GM23338 (cell line): ENCODE data around the gene HMCN2. TPM values are rescaled to one million over a fixed set of nuclear protein-coding genes. Genes with fewer than 3 reads are reported as not detected.
A peak's percentile ranks its signal among the peaks of the same experiment; 100 is the strongest.

Source experiments
- ATAC-seq: fragments of 200-7000 bp; cut with Tn5 transposase; 3 replicates; pipeline ENCODE4 v1.9.1; 2020
- DNase-seq: peaks from one replicate; pipeline ENCODE4 v3.0.0-alpha.2; 2015; ENCODE audit warnings: low spot score
- H2AFZ ChIP-seq: fragments of 200-600 bp; sonication (generic); 2 replicates; pipeline ENCODE4 v1.8.0; 2016; ENCODE audit warnings: antibody characterized with exemption, mild to moderate bottlenecking, moderate library complexity
- H3F3A ChIP-seq: fragments of 200-600 bp; sonication (generic); replicated peaks from 2 replicates; pipeline ENCODE4 v1.8.0; 2017; ENCODE audit warnings: antibody characterized with exemption, mixed run types, low read depth
- H3K27ac ChIP-seq: fragments of 200-600 bp; sonication (generic); 2 replicates; pipeline ENCODE4 v1.6.1; 2016; ENCODE audit warnings: low read depth
- H3K27me3 ChIP-seq: fragments of 200-600 bp; sonication (generic); 2 replicates; pipeline ENCODE4 v1.8.0; 2016; ENCODE audit warnings: mild to moderate bottlenecking, mixed run types, moderate library complexity; ENCODE audit not compliant: insufficient read depth
- H3K36me3 ChIP-seq: fragments of 200-600 bp; sonication (generic); 2 replicates; pipeline ENCODE4 v1.8.0; 2016; ENCODE audit warnings: mild to moderate bottlenecking; ENCODE audit not compliant: insufficient read depth
- H3K4me1 ChIP-seq: fragments of 200-600 bp; sonication (generic); 2 replicates; pipeline ENCODE4 v1.8.0; 2016; ENCODE audit warnings: mild to moderate bottlenecking, moderate library complexity; ENCODE audit not compliant: insufficient read depth
- H3K4me2 ChIP-seq: fragments of 200-600 bp; sonication (generic); 2 replicates; pipeline ENCODE4 v1.7.1; 2017; ENCODE audit warnings: mixed run types
- H3K4me3 ChIP-seq: fragments of 200-600 bp; sonication (generic); 2 replicates; pipeline ENCODE4 v1.6.1; 2016; ENCODE audit warnings: mixed run types
- H3K79me2 ChIP-seq: fragments of 200-600 bp; sonication (generic); replicated peaks from 2 replicates; pipeline ENCODE4 v1.8.0; 2017; ENCODE audit warnings: mild to moderate bottlenecking; ENCODE audit not compliant: insufficient read depth
- H3K9me2 ChIP-seq: fragments of 200-600 bp; sonication (generic); 2 replicates; pipeline ENCODE4 v1.8.0; 2017; ENCODE audit not compliant: insufficient read depth
- H4K20me1 ChIP-seq: fragments of 200-600 bp; sonication (generic); replicated peaks from 2 replicates; pipeline ENCODE4 v1.8.0; 2017; ENCODE audit warnings: mild to moderate bottlenecking; ENCODE audit not compliant: insufficient read depth
- H3K27ac Mint-ChIP-seq: 2 replicates; pipeline ENCODE4 v1.8.0; 2020; ENCODE audit warnings: inconsistent platforms, mild to moderate bottlenecking, moderate library complexity, mixed read lengths
- H3K27me3 Mint-ChIP-seq: 3 replicates; pipeline ENCODE4 v1.8.0; 2022; ENCODE audit warnings: low read depth, mild to moderate bottlenecking, moderate library complexity, mixed read lengths, inconsistent platforms; ENCODE audit not compliant: insufficient read depth, poor library complexity
- H3K36me3 Mint-ChIP-seq: 3 replicates; pipeline ENCODE4 v1.8.0; 2021; ENCODE audit warnings: low read depth, mild to moderate bottlenecking, inconsistent platforms, moderate library complexity, mixed read lengths
- H3K4me1 Mint-ChIP-seq: 3 replicates; pipeline ENCODE4 v1.8.0; 2020; ENCODE audit warnings: mild to moderate bottlenecking, inconsistent platforms, mixed read lengths
- H3K4me3 Mint-ChIP-seq: 3 replicates; pipeline ENCODE4 v1.8.0; 2021; ENCODE audit warnings: moderate library complexity, mild to moderate bottlenecking, inconsistent platforms, mixed read lengths
- H3K9me3 Mint-ChIP-seq: 3 replicates; pipeline ENCODE4 v1.8.0; 2020; ENCODE audit warnings: moderate library complexity, mild to moderate bottlenecking, inconsistent platforms, mixed read lengths
- CREB1 ChIP-seq: fragments of 250-450 bp; sonication (Bioruptor Pico); IDR thresholded peaks from 2 replicates; pipeline ENCODE4 v1.5.0; 2020; ENCODE audit warnings: low read depth, mild to moderate bottlenecking, moderate library complexity
- CTCF ChIP-seq, 2 experiments: fragments of 200-600 bp in 1 of 2; sonication (generic) in 1 of 2; conservative IDR thresholded peaks; 2 replicates each; pipeline versions ENCODE4 v1.5.1 to v1.6.1; 2016 to 2017; ENCODE audit warnings: antibody characterized with exemption in 2 of 2, low read depth in 2 of 2, mild to moderate bottlenecking in 2 of 2, moderate library complexity in 1 of 2
- ETS1 ChIP-seq: IDR thresholded peaks from 2 replicates; pipeline ENCODE4 v1.6.1; 2016; ENCODE audit warnings: antibody characterized with exemption
- EZH2 ChIP-seq: fragments of 200-600 bp; sonication (generic); IDR thresholded peaks from one replicate; pipeline ENCODE4 v1.8.0; 2017; ENCODE audit warnings: antibody characterized with exemption, mild to moderate bottlenecking, low read depth; ENCODE audit not compliant: unreplicated experiment
- EZH2phosphoT487 ChIP-seq: fragments of 200-600 bp; sonication (generic); IDR thresholded peaks from one replicate; pipeline ENCODE4 v1.8.1; 2018; ENCODE audit warnings: antibody characterized with exemption; ENCODE audit not compliant: unreplicated experiment
- JUNB ChIP-seq: IDR thresholded peaks from one replicate; pipeline ENCODE4 v1.6.1; 2016; ENCODE audit warnings: antibody characterized with exemption; ENCODE audit not compliant: unreplicated experiment
- NANOG ChIP-seq: IDR thresholded peaks from 2 replicates; pipeline ENCODE4 v1.6.1; 2016; ENCODE audit warnings: antibody characterized with exemption, borderline replicate concordance
- POLR2AphosphoS5 ChIP-seq: IDR thresholded peaks from 2 replicates; pipeline ENCODE4 v1.6.1; 2016; ENCODE audit warnings: antibody characterized with exemption, low read depth
- STAT1 ChIP-seq: IDR thresholded peaks from one replicate; pipeline ENCODE4 v1.6.1; 2016; ENCODE audit warnings: antibody characterized with exemption; ENCODE audit not compliant: unreplicated experiment
- ZNF114 ChIP-seq: fragments of 250-450 bp; sonication (Bioruptor Pico); IDR thresholded peaks from 2 replicates; pipeline ENCODE4 v1.5.0; 2020; ENCODE audit warnings: mild to moderate bottlenecking, moderate library complexity
- ZNF331 ChIP-seq: fragments of 250-450 bp; sonication (Bioruptor Pico); IDR thresholded peaks from 2 replicates; pipeline ENCODE4 v1.5.0; 2020; ENCODE audit warnings: low read depth, mild to moderate bottlenecking, moderate library complexity
- polyA plus RNA-seq: library from polyadenylated mRNA; unstranded; fragments of >200 nt; fragmentation: Nextera tagmentation; extraction: Ambion mirVana; gene quantifications from 2 replicates; pipeline ENCODE4 v1.2.1, GENCODE V29; 2016
- total RNA-seq: library from RNA; depleted of rRNA; stranded (reverse); fragments of >200 nt; shearing (Covaris generic); gene quantifications from 2 replicates; pipeline ENCODE4 v1.2.3, GENCODE V29; 2014
- TF ChIP-seq, protein P1 (sequence below): IDR thresholded peaks from one replicate; pipeline ENCODE4 v1.6.1; 2018; ENCODE audit warnings: antibody characterized with exemption; ENCODE audit not compliant: unreplicated experiment
- TF ChIP-seq, protein P2 (sequence below): fragments of 250-450 bp; sonication (Bioruptor Pico); IDR thresholded peaks from 2 replicates; pipeline ENCODE4 v1.5.0; 2020; ENCODE audit warnings: mild to moderate bottlenecking, moderate library complexity

HMCN2 gene
- total and polyA plus RNA-seq, 2 experiments from 2014 or later = 1.3 to 4.7 TPM

GRCh38 chr9:130446101-130446861 lies 180.7 kb downstream of the HMCN2 start:
- Mint-ChIP-seq H3K27ac (peak overlapping the region; percentile 84), H3K27me3 (peaks cover 42% of the 10 kb centered on the region), H3K4me3 (peak overlapping the region; percentile 76), H3K4me1 (peaks cover 51% of the 10 kb centered on the region), H3K9me3 (peaks cover 10% of the 10 kb centered on the region), H3K36me3 (peaks cover 28% of the 10 kb centered on the region)
- Histone ChIP-seq H3K4me2 (peak overlapping the region; percentile 96), H3K9me2 (no peaks in the 10 kb centered on the region), H3K4me1 (peaks cover 40% of the 10 kb centered on the region), H2AFZ (peak overlapping the region; percentile 28; the same call in 1 of the 2 replicates), H3K79me2 (no peaks in the 10 kb centered on the region; the same call in 1 of the 2 replicates), H3K27me3 (peaks cover 30% of the 10 kb centered on the region), H4K20me1 (no peaks in the 10 kb centered on the region; the same call in 1 of the 2 replicates), H3K27ac (no peak overlapping the region), H3K4me3 (peak overlapping the region; percentile 85), H3K36me3 (peaks cover 1% of the 10 kb centered on the region; the same call in 1 of the 2 replicates), H3F3A (peaks cover 8% of the 10 kb centered on the region; the same call in 1 of the 2 replicates)
- ATAC-seq = peak; percentile 40
- TF ChIP-seq POLR2AphosphoS5 (no peak), EZH2phosphoT487 (no peak), ETS1 (no peak), EZH2 (no peak), CTCF (conservative IDR thresholded peaks at IDR 0.05; ENCODE audit: low read depth in 2 of 2) (no peak), ZNF331 (CRISPR knock-in tag) (no peak), NANOG (no peak), STAT1 (no peak), JUNB (no peak), CREB1 (CRISPR knock-in tag) (no peak), ZNF114 (CRISPR knock-in tag) (no peak)
- TF ChIP-seq, protein P1, sequence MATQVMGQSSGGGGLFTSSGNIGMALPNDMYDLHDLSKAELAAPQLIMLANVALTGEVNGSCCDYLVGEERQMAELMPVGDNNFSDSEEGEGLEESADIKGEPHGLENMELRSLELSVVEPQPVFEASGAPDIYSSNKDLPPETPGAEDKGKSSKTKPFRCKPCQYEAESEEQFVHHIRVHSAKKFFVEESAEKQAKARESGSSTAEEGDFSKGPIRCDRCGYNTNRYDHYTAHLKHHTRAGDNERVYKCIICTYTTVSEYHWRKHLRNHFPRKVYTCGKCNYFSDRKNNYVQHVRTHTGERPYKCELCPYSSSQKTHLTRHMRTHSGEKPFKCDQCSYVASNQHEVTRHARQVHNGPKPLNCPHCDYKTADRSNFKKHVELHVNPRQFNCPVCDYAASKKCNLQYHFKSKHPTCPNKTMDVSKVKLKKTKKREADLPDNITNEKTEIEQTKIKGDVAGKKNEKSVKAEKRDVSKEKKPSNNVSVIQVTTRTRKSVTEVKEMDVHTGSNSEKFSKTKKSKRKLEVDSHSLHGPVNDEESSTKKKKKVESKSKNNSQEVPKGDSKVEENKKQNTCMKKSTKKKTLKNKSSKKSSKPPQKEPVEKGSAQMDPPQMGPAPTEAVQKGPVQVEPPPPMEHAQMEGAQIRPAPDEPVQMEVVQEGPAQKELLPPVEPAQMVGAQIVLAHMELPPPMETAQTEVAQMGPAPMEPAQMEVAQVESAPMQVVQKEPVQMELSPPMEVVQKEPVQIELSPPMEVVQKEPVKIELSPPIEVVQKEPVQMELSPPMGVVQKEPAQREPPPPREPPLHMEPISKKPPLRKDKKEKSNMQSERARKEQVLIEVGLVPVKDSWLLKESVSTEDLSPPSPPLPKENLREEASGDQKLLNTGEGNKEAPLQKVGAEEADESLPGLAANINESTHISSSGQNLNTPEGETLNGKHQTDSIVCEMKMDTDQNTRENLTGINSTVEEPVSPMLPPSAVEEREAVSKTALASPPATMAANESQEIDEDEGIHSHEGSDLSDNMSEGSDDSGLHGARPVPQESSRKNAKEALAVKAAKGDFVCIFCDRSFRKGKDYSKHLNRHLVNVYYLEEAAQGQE = no peak
- TF ChIP-seq, protein P2, sequence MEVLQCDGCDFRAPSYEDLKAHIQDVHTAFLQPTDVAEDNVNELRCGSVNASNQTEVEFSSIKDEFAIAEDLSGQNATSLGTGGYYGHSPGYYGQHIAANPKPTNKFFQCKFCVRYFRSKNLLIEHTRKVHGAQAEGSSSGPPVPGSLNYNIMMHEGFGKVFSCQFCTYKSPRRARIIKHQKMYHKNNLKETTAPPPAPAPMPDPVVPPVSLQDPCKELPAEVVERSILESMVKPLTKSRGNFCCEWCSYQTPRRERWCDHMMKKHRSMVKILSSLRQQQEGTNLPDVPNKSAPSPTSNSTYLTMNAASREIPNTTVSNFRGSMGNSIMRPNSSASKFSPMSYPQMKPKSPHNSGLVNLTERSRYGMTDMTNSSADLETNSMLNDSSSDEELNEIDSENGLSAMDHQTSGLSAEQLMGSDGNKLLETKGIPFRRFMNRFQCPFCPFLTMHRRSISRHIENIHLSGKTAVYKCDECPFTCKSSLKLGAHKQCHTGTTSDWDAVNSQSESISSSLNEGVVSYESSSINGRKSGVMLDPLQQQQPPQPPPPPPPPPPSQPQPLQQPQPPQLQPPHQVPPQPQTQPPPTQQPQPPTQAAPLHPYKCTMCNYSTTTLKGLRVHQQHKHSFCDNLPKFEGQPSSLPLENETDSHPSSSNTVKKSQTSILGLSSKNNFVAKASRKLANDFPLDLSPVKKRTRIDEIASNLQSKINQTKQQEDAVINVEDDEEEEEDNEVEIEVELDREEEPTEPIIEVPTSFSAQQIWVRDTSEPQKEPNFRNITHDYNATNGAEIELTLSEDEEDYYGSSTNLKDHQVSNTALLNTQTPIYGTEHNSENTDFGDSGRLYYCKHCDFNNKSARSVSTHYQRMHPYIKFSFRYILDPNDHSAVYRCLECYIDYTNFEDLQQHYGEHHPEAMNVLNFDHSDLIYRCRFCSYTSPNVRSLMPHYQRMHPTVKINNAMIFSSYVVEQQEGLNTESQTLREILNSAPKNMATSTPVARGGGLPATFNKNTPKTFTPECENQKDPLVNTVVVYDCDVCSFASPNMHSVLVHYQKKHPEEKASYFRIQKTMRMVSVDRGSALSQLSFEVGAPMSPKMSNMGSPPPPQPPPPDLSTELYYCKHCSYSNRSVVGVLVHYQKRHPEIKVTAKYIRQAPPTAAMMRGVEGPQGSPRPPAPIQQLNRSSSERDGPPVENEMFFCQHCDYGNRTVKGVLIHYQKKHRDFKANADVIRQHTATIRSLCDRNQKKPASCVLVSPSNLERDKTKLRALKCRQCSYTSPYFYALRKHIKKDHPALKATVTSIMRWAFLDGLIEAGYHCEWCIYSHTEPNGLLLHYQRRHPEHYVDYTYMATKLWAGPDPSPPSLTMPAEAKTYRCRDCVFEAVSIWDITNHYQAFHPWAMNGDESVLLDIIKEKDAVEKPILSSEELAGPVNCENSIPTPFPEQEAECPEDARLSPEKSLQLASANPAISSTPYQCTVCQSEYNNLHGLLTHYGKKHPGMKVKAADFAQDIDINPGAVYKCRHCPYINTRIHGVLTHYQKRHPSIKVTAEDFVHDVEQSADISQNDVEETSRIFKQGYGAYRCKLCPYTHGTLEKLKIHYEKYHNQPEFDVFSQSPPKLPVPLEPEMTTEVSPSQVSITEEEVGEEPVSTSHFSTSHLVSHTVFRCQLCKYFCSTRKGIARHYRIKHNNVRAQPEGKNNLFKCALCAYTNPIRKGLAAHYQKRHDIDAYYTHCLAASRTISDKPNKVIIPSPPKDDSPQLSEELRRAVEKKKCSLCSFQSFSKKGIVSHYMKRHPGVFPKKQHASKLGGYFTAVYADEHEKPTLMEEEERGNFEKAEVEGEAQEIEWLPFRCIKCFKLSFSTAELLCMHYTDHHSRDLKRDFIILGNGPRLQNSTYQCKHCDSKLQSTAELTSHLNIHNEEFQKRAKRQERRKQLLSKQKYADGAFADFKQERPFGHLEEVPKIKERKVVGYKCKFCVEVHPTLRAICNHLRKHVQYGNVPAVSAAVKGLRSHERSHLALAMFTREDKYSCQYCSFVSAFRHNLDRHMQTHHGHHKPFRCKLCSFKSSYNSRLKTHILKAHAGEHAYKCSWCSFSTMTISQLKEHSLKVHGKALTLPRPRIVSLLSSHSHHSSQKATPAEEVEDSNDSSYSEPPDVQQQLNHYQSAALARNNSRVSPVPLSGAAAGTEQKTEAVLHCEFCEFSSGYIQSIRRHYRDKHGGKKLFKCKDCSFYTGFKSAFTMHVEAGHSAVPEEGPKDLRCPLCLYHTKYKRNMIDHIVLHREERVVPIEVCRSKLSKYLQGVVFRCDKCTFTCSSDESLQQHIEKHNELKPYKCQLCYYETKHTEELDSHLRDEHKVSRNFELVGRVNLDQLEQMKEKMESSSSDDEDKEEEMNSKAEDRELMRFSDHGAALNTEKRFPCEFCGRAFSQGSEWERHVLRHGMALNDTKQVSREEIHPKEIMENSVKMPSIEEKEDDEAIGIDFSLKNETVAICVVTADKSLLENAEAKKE = no peak
- DNase-seq = peak; percentile 45
